ENCODE measurements around the gene HEPACAM2. TPM values are rescaled to one million over a fixed set of nuclear protein-coding genes. Genes with fewer than 3 reads are reported as not detected.

The HEPACAM2 gene
- total RNA-seq: 0.10 TPM in 1 of 2 replicates, not detected in the other

GRCh38 chr7:93226310-93226709, at the start of gene HEPACAM2:
TSS of gene HEPACAM2 (minus strand) at chr7:93226469.
- no peak for DNase-seq (ENCODE audit: low read depth)

- DNase-seq (ENCODE audit: low read depth): no peak
Measured at GRCh38 chr7:93265220-93265619, 39.0 kb upstream of the HEPACAM2 start.

- DNase-seq (ENCODE audit: low read depth): no peak
Measured at GRCh38 chr7:93262535-93262934, 36.3 kb upstream of the HEPACAM2 start.

- no peak for DNase-seq (ENCODE audit: low read depth)
Measured at GRCh38 chr7:93258661-93259060, 32.4 kb upstream of the HEPACAM2 start.

- DNase-seq (ENCODE audit: low read depth): peak; percentile 26
Measured at GRCh38 chr7:93249491-93250148, 23.4 kb upstream of the HEPACAM2 start.

- peak; percentile 36 for DNase-seq (ENCODE audit: low read depth)
Measured at GRCh38 chr7:93245525-93246432, 19.5 kb upstream of the HEPACAM2 start.

GRCh38 chr7:93242106-93242505, 15.8 kb upstream of the HEPACAM2 start:
- DNase-seq (ENCODE audit: low read depth): no peak

- DNase-seq (ENCODE audit: low read depth): no peak
Measured at GRCh38 chr7:93239824-93240223, 13.6 kb upstream of the HEPACAM2 start.

GRCh38 chr7:93238748-93239147, 12.5 kb upstream of the HEPACAM2 start:
- no peak for DNase-seq (ENCODE audit: low read depth)

GRCh38 chr7:93238131-93238530, 11.9 kb upstream of the HEPACAM2 start:
- DNase-seq (ENCODE audit: low read depth): peak; percentile 53

- DNase-seq (ENCODE audit: low read depth): no peak
Measured at GRCh38 chr7:93235541-93235940, 9.3 kb upstream of the HEPACAM2 start.

- no peak for DNase-seq (ENCODE audit: low read depth)
Measured at GRCh38 chr7:93232673-93233018, 6.4 kb upstream of the HEPACAM2 start.

GRCh38 chr7:93231799-93232672, 5.8 kb upstream of the HEPACAM2 start, which contains the start of gene VPS50:
TSS of gene VPS50 (plus strand) at chr7:93232366. CDS start at chr7:93232468, 102 bp downstream.
- DNase-seq (ENCODE audit: low read depth): peak; percentile 95

GRCh38 chr7:93231259-93231658, 5.0 kb upstream of the HEPACAM2 start:
- no peak for DNase-seq (ENCODE audit: low read depth)

- DNase-seq (ENCODE audit: low read depth): peak; percentile 64
Measured at GRCh38 chr7:93228302-93228701, 2.0 kb upstream of the HEPACAM2 start.

GRCh38 chr7:93219868-93220267, 6.4 kb downstream of the HEPACAM2 start:
- no peak for DNase-seq (ENCODE audit: low read depth)

GRCh38 chr7:93218997-93219827, 7.1 kb downstream of the HEPACAM2 start:
- no peak for DNase-seq (ENCODE audit: low read depth)

GRCh38 chr7:93212881-93213280, 13.4 kb downstream of the HEPACAM2 start:
- no peak for DNase-seq (ENCODE audit: low read depth)

- no peak for DNase-seq (ENCODE audit: low read depth)
Measured at GRCh38 chr7:93211228-93211818, 14.9 kb downstream of the HEPACAM2 start.

- DNase-seq (ENCODE audit: low read depth): no peak
Measured at GRCh38 chr7:93205046-93205445, 21.2 kb downstream of the HEPACAM2 start.

- no peak for DNase-seq (ENCODE audit: low read depth)
Measured at GRCh38 chr7:93203496-93203895, 22.8 kb downstream of the HEPACAM2 start.

Data from renal cortical epithelial cell (primary cell).